ENCODE measurements around the gene CACNA1S. TPM values are rescaled to one million over a fixed set of nuclear protein-coding genes. Genes with fewer than 3 reads are reported as not detected.

Gene CACNA1S
- total RNA-seq, 1 experiment from 2014 or later, result not detected

GRCh38 chr1:201065686-201066085 is 46.5 kb downstream of the CACNA1S start:
- CTCF ChIA-PET, result no interaction called here
- intact Hi-C loops (cut with micrococcal nuclease; ENCODE audit: unreplicated experiment), result no loop called here
- no peak overlapping the region for H3K4me3 ChIP-seq (ENCODE audit: low read depth, low read length, poor library complexity, severe bottlenecking)
- no peaks in the 10 kb centered on the region for H3K36me3 ChIP-seq (ENCODE audit: insufficient read depth, low read length, poor library complexity, severe bottlenecking)
- no TSS peak for BruUV-seq (replicated peaks)
- no peak for DNase-seq (ENCODE audit: low spot score)
- H3K27ac ChIP-seq (ENCODE audit: low read depth, low read length, poor library complexity, severe bottlenecking), result no peak overlapping the region
- H3K27me3 ChIP-seq (replicated peaks; ENCODE audit: insufficient read depth, low read depth, low read length, poor library complexity), result no peaks in the 10 kb centered on the region
- POLR2A ChIA-PET (ENCODE audit: low non-redundant PET), result no interaction called here
- no peaks in the 10 kb centered on the region for H3K4me1 ChIP-seq (ENCODE audit: insufficient read depth, low read length, poor library complexity, severe bottlenecking)
- no peak for TF ChIP-seq CTCF (conservative IDR thresholded peaks at IDR 0.05; ENCODE audit: low read depth, low read length)
- TF ChIP-seq EZH2 (IDR thresholded peaks at IDR 0.05; ENCODE audit: borderline replicate concordance, low read depth, low read length, poor library complexity, severe bottlenecking), result no peak
- no peaks in the 10 kb centered on the region for H3K9me3 ChIP-seq (ENCODE audit: low read depth, low read length, poor library complexity, severe bottlenecking)

GRCh38 chr1:201064806-201065205 is 47.4 kb downstream of the CACNA1S start:
- no peaks in the 10 kb centered on the region for H3K36me3 ChIP-seq (ENCODE audit: insufficient read depth, low read length, poor library complexity, severe bottlenecking)
- no peak overlapping the region for H3K27ac ChIP-seq (ENCODE audit: low read depth, low read length, poor library complexity, severe bottlenecking)
- ChIA-PET CTCF (no interaction called here), POLR2A (ENCODE audit: low non-redundant PET) (no interaction called here)
- H3K27me3 ChIP-seq (replicated peaks; ENCODE audit: insufficient read depth, low read depth, low read length, poor library complexity), result no peaks in the 10 kb centered on the region
- H3K4me3 ChIP-seq (ENCODE audit: low read depth, low read length, poor library complexity, severe bottlenecking), result no peak overlapping the region
- H3K4me1 ChIP-seq (ENCODE audit: insufficient read depth, low read length, poor library complexity, severe bottlenecking), result no peaks in the 10 kb centered on the region
- H3K9me3 ChIP-seq (ENCODE audit: low read depth, low read length, poor library complexity, severe bottlenecking), result no peaks in the 10 kb centered on the region
- DNase-seq (ENCODE audit: low spot score), result no peak
- BruUV-seq (replicated peaks), result no TSS peak
- TF ChIP-seq EZH2 (IDR thresholded peaks at IDR 0.05; ENCODE audit: borderline replicate concordance, low read depth, low read length, poor library complexity, severe bottlenecking) (no peak), CTCF (conservative IDR thresholded peaks at IDR 0.05; ENCODE audit: low read depth, low read length) (no peak)
- intact Hi-C loops (cut with micrococcal nuclease; ENCODE audit: unreplicated experiment), result no loop called here

- no peaks in the 10 kb centered on the region for H3K27me3 ChIP-seq (replicated peaks; ENCODE audit: insufficient read depth, low read depth, low read length, poor library complexity)
Measured at GRCh38 chr1:201063145-201063544, 49.1 kb downstream of the CACNA1S start.

More at GRCh38 chr1:201063145-201063544, 49.1 kb downstream of the CACNA1S start:
- ChIA-PET CTCF (no interaction called here), POLR2A (ENCODE audit: low non-redundant PET) (no interaction called here)
- no peak for DNase-seq (ENCODE audit: low spot score)
- no peaks in the 10 kb centered on the region for H3K4me1 ChIP-seq (ENCODE audit: insufficient read depth, low read length, poor library complexity, severe bottlenecking)
- no peak overlapping the region for H3K4me3 ChIP-seq (ENCODE audit: low read depth, low read length, poor library complexity, severe bottlenecking)
- H3K27ac ChIP-seq (ENCODE audit: low read depth, low read length, poor library complexity, severe bottlenecking), result no peak overlapping the region
- BruUV-seq (replicated peaks), result no TSS peak
- TF ChIP-seq CTCF (conservative IDR thresholded peaks at IDR 0.05; ENCODE audit: low read depth, low read length) (no peak), EZH2 (IDR thresholded peaks at IDR 0.05; ENCODE audit: borderline replicate concordance, low read depth, low read length, poor library complexity, severe bottlenecking) (no peak)
- intact Hi-C loops (cut with micrococcal nuclease; ENCODE audit: unreplicated experiment), result no loop called here
- H3K9me3 ChIP-seq (ENCODE audit: low read depth, low read length, poor library complexity, severe bottlenecking), result no peaks in the 10 kb centered on the region
- no peaks in the 10 kb centered on the region for H3K36me3 ChIP-seq (ENCODE audit: insufficient read depth, low read length, poor library complexity, severe bottlenecking)

Data from A673 (cell line).